Skeletal muscle cell (primary cell): Measurements from ENCODE around the gene ADAMTS13.
"Not testable (repeated sequence)": the region's sequence is repeated elsewhere in the genome, so short reads cannot be mapped to it uniquely, and the experiment has no call there.

ENCODE experiments used
- DNase-seq: peaks from one replicate; pipeline ENCODE4 v3.0.0-alpha.2; 2010; ENCODE audit warnings: low read depth
- H3K4me3 ChIP-seq: 2 replicates; pipeline ENCODE4 v1.5.1; 2011; ENCODE audit warnings: low read depth, mild to moderate bottlenecking, control low read depth, low read length, moderate library complexity

Gene ADAMTS13

DNA sequence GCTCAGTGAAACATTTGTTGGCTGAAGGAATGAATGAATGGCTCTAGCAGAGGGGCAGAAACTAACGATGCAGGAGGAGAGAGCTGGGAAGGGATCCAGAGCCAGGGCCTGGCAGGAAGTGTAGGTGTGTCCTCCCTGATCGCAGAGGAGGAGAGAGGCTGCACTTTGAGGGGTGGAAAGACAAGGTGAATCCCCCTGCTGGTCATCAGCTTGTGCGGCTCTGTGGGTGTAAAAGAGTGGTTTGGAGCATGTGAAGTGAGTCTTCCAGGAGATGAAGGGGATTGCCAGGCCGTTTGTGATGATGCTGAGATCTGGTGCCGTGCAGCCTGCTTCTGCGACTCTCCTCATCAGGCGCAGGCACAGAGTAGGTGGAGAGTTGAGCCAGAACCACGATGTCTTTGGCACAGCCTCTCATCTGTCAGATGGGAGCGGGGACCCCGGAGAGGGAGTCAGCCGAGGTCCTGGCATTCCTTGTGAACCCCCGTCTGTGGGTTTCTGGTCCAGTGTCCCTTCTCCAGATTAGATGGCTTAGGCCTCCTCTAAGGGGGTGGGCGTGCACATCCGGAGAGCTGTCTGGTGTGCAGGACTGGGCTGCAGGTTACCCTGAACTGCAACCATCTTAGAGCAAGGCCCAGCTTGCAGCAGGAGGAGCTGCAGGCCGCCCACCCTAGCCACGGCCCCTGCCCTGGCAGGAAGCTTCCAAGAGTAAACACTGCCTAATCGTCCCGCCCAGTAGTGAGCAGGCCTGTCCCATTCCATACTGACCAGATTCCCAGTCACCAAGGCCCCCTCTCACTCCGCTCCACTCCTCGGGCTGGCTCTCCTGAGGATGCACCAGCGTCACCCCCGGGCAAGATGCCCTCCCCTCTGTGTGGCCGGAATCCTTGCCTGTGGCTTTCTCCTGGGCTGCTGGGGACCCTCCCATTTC is at the start of gene ADAMTS13:
TSS of gene ADAMTS13 (plus strand) at position 753 of the 928 bp plus-strand sequence. CDS start at position 830, 77 bp downstream.
- no peak for DNase-seq

DNA sequence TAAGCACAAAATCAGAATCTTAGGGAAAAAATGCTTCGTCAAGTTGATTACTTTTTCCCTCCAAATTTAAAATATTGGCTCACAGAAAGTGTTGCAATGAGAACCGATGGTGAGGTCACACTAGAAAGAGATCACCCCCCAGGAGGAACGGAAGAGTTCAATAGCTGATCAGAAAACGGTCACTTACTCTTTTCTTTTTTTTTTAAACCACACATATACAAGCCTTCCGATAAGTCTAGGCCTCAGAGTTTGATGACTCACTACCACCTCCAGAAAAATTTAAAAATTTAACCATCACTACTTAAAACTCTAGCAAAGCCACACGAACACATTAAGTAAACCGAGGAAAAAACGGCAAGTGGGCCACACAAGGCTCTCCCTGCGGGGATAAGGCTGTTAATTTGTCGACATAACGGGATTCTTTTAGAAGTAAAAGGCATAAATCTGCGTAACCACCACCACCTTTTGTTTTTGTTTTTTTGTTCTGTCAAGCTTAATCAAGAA is 47.5 kb upstream of the ADAMTS13 start:
- H3K4me3 ChIP-seq, result peak overlapping the region; percentile 95
- DNase-seq, result no peak

More for the DNA sequence above, at the start of gene ADAMTS13:
- H3K4me3 ChIP-seq, result no peak within 1 kb of the TSS

DNA sequence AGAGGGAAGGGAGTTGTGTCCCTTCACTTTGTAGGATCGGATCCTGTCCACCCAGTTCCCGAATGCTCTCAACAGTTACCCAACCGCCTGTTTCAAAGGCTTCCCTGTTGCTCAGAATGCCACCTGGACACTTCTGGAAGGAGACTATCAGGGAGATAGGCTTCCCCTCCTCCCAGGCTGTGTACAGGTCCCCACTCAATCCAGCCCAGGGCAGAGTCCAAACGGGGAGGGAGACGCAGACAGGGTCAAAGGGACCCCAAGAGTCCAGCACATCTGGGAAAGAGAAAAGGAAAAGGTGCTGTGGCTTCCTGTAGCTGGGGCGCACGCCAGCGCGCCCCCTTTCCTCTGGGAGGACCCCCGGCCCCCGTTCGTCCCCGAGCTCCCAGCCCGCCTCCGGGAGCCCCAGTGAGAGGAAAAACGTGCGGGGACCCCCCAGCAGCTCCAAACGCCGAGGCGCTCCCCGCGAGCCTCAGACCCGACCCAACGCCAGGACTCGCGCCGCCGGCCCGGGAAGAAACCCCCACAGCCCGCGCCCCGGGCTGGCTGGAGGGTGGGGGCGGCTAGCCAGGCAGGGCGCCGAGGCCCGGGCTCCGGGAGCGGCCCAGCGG is 46.9 kb upstream of the ADAMTS13 start:
- peak overlapping the region; percentile 95 for H3K4me3 ChIP-seq
- no peak for DNase-seq

DNA sequence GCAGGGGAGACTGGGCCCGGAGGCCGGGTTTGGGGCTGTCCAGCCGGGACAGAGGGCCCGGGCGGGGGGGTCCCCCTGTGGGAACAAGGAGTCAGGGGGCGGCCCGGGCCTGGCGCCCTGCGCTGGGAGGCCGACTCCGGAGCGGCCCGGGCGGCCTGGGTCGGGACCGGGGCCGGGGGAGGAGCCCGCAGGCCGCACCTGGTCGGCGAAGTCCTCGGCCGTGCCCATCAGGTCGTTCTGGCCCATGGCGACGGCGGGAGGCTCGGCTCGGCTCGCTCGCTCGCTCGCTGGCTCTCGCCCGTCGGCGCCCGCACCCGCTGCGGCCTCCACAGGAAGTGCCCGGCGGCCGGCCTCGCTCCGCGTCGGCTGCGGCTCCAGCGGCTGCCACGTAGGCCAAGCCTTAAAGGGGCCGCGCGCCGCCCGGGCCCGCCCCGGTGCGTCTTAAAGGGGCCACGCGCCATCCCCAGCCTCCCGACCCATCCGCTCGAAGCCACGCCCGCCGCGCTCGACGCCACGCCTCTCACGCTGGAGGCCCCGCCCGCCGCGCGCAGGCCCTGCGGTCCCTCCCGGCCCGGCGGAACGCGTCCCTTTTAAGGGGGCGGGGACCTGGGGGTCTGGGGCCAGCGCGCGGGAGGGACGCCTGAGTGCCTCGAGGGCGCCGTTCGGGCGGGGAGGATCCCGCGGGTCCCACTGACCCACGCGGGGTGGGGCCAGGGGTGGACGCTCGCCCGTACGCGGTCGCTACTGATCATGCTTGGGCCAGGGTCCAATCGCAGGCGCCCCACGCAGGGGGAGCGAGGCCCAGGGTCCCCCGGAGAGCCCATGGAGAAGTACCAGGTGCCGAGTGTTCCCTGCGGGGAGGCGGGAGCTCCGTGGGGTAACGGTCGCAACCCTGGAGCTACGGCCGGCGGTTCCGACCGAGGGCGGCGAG is 46.2 kb upstream of the ADAMTS13 start, which contains the start of the genes STKLD1 and SURF4:
TSS of gene STKLD1 (plus strand) at position 643 of the 931 bp plus-strand sequence. CDS start at position 751, 108 bp downstream.
TSS of gene SURF4 (minus strand) at position 337 of the 931 bp plus-strand sequence. CDS start at position 246, 91 bp downstream.
- peak; percentile 88 for DNase-seq

DNA sequence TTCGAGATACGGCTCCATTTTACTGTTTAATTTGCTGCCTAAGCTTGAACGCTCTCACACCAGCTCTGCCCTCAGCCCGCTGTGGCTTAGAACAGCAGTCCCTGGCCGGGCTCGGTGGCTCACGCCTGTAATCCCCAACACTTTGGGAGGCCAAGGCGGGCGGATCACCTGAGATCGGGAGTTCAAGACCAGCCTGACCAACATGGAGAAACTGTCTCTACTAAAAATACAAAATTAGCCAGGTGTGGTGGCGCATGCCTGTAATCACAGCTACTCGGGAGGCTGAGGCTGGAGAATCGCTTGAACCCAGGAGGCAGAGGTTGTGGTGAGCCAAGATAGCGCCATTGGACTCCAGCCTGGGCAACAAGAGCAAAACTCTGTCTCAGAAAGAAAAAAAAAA is 44.9 kb upstream of the ADAMTS13 start:
- H3K4me3 ChIP-seq, DNase-seq: not testable (repeated sequence)

More for the DNA sequence above, 46.2 kb upstream of the ADAMTS13 start, which contains the start of the genes STKLD1 and SURF4:
- peak within 1 kb of the TSS; percentile 95 for H3K4me3 ChIP-seq

DNA sequence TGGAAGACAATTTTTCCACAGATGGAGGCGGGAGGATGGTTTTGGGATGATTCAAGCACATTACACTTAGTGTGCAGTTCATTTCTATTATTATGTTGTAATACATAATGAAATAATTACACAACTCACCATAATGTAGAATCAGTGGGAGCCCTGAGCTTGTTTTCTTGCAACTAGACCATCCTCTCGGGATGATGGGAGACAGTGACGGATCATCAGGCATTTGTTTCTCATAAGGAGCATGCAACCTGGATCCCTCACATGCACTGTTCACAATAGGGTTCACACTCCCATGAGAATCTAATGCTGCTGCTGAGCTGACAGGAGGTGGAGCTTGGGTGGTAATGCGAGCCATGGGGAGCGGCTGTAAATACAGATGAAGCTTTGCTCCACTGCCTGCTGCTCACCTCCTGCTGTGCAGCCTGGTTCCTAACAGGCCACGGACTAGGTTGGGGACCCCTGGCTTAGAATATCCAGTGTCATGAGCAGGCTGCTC is 44.4 kb upstream of the ADAMTS13 start:
- no peak overlapping the region for H3K4me3 ChIP-seq
- no peak for DNase-seq

DNA sequence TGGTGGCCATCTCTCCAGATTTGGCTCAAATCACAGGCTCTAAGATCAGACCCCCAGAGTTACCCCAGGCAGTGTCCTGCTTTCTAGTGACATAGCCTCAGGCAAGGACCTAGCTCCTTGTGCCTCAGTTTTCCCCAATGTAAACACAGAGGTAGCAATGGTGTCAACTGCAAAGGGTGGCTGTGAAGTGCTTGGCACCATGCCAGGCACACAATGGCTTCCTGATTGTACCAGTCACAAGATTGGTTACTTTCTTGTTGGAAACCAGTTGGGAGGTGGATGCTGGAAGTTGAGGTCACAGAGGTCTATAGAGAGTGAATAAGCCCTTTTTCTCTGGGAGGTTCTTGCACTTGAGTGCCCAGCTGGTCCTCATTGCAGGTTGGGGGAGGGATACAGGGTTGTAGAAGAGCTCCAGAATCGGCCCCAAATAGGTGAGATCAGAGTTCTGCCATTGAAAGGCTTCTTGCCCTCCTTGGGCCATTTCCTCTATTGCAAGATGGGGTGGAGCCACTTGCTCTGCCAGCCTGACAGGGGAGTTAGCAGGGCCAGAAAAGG is 43.7 kb upstream of the ADAMTS13 start:
- no peak overlapping the region for H3K4me3 ChIP-seq
- no peak for DNase-seq

DNA sequence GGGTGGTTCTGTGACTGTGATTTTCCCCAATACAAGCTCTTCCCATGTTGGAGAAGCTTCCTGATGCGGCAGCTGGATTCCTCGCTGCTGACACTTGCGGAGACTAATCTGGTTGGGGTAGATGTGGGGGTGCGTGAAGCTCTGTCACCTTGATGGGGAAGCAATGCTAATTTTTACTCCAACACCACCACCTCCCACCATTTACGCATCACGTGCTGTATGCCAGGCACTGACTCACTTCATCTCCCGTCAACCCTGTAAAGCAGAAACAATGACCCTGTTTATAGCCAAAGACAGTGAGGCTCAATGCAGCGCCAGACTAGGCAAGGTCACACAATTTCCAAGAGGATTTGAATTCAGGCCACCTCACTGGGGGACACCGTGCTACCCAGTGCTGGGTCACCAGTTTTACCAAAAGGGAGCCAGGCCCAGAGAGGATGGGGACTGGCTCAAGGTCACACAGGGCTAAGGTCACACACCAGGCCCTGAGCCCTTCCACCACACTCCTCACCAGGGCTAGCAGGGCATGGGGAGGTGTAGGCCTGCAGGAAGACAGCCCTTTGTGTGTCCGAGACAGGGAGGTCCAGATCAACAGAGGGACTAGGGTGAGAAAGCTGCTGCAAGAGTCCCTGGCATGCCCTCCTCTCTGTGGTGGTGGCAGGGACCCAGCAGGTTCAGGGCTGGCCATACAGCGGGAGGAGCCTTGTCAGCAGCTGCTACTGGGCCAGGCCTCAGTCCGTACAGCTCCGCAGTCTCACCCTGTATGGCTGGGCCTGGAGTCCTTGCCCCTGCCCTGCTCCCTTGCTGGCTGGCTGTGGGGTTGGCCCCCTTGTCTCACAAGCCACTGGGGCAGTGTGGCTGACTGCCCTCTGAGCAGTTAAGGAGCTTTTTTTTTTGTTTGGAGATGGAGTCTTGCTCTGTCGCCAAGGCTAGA is 42.7 kb upstream of the ADAMTS13 start:
- no peak overlapping the region for H3K4me3 ChIP-seq
- no peak for DNase-seq

DNA sequence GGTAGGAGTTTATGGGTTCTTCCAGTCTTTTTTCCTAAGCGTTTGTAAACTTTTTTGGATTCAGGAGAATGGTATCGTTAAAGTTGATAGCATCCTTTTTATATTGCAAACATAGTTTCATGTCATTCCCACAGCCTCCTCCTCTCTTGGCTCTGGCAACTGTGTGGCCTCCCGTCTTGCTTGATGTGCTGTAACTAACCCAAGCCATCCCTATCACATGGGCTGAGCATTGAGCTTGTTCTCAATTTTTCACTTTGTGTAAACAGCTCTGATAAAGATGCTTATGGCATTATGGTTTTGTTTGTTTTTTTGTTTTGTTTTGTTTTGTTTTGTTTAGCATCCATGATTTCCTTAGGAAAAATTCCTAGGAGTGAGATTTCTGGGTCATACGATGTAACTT is 41.4 kb upstream of the ADAMTS13 start:
- H3K4me3 ChIP-seq, result no peak overlapping the region
- DNase-seq, result no peak

DNA sequence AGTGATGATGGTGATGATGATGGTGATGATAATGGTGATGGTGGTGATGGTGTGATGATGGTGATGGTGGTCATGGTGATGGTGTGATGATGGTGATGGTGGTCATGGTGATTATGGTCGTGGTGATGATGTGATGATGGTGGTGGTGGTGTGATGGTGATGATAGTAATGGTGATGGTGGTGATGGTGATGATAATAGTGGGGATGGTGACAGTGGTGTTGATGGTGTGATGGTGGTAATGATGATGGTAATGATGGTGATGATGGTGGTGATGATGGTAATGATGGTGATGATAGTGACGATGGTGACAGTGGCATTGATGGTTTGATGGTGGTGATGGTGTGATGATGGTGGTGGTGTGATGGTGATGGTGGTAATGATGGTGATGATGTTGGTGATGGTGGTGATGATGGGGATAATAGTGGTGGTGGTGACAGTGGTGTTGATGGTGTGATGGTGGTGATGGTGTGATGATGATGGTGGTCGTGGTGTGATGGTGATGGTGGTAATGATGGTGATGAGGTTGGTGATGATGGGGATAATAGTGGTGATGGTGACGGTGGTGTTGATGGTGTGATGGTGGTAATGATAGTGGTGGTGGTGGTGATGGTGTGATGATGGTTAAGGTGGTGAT is 39.5 kb upstream of the ADAMTS13 start:
- no peak overlapping the region for H3K4me3 ChIP-seq
- DNase-seq, result no peak

DNA sequence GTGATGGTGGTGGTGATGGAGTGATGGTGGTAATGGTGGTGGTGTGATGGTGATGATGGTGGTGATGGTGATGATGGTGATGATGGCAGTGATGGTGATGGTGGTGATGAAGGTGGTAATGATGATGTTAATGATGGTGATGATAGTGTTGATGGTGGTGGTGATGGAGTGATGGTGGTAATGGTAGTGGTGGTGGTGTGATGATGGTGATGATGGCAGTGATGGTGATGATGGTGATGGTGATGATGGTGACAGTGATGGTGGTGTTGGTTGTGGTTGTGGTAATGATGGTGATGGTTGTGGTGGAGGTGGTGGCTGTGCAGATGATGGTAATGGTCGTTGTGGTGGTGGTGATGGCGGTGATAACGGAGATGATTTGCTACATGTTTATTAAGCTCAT is 38.7 kb upstream of the ADAMTS13 start:
- H3K4me3 ChIP-seq, result no peak overlapping the region
- DNase-seq, result no peak

DNA sequence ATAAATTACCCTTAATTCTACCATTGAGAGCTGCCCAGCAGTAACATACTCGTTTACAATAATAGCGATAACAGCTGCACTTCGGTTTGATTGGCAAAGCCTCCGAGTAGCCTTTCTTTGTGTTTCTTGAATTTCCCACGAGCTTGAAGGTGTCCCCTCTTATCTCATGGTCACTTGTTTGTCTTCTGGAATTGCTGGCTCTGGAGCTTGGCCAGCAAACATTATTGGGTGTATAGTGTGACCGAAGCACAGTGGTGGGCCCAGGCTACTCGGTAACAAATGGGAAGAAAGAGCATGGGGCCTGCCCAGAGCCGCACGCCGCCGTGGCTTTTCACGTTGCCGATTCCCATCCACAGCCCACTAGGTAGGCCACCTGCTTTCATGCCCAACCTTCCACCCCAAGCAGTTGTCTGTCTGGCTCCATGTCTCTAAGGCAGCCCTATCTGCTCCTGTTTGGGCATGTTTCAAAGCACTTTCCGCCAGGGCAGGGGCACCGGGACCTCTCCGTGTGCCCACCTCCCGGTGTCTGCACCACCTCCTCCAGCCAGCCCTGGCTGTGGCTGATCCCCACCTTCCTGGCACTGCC is 37.3 kb upstream of the ADAMTS13 start:
- DNase-seq, result no peak
- H3K4me3 ChIP-seq, result no peak overlapping the region

DNA sequence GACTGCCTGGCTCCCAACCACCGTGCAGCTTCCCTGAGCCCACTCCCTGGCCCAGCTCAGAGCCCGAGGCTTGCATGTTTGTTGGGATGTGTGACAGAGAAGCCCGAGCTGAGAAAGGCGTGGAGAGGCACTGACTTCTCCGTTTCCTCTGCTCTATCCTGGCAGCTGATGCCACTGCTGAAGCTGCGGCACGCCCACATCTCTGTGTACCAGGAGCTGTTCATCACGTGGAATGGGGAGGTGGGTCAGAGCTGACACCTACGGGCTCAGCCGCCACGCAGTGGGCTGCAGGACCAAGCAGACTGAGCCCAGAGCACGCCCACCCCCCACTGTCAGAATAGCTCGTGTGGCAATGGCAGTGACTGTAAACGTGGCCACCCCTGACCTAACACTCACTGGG is 36.7 kb upstream of the ADAMTS13 start:
- H3K4me3 ChIP-seq, result no peak overlapping the region
- DNase-seq, result no peak

DNA sequence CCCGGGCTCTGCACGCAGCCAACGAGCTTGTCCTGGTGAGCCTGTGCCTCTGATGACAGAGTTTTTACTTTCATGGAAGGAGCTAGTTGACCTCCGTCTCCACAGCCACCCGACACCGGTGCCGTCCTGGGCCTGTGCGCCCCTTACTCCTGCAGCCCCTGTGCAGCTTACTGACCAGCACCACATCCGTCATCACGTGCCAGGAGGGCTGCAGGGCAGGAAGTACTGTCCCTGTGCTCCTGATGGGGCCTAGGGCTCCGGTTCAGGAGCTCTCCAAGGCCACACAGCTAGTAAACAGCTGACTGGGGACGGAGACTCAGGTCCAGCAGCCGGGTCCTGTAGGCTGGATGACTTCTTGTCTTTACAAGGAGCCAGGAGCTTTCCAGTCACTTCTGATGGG is 35.8 kb upstream of the ADAMTS13 start:
- H3K4me3 ChIP-seq, result no peak overlapping the region
- DNase-seq, result no peak

DNA sequence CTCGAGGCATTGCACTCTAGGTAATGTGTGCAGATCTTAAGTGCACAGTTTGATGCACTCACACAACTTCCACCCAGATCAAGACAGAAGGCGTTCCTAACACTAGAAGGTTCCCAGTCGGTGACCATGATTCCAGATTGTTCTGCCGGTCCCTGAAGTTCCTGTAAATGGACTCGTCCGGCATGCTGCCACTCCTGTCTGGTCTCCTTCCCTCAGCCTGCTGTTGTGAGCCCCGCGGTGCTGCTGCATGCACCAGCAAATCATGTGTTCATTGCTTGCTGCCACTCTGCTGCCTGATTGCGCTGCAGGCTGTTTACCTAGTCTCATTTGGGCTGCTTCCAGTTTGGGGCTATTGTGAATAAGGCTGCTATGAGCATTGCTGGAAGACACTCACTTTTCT is 34.5 kb upstream of the ADAMTS13 start:
- DNase-seq, result no peak

DNA sequence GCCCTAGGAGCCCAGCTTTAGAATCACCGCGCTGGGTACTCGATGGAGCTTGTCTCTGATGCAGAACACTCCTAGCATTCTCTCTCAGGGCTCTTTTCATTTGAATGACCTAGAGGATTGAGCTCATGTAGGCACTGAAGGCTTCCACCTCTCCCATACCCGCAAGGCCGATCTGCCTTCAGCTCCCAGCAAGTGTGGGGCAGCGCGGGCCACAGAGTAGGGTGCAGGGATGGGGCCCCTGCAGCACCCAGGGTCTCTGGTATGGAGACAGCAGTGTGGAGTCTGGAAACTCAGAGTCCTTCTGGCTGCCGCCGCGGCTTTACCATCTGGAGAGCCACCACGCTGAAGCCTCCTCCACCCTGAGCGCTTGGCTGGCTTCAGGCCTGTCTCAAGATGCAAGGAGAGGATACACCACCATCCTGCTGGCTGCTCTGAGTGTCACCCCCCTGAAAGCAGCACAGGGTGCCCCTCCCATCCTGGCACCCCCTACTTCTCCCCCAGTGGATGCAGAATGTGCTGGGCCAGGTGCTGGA is 33.1 kb upstream of the ADAMTS13 start:
- no peak overlapping the region for H3K4me3 ChIP-seq

More for the DNA sequence above, 34.5 kb upstream of the ADAMTS13 start:
- H3K4me3 ChIP-seq, result no peak overlapping the region

DNA sequence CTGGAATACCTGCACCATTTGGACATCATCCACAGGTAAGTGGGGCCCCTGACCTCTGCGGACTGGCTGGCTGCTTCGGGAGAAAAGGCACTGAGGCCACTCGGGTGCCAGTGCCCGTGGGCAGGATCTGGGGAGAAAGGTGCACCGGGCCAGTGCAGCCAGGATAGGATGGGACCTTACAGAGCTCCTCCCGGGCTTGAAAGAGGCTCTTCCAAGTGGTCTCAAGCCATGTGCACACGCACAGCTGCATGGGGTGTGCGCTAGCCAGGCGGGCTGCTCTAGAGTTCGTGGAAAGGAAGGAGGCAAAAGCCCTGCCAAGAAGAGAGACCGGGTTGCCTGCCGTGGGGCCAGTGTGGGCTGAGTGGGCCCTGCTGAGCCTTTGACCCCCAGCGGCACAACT is 32.6 kb upstream of the ADAMTS13 start:
- DNase-seq, result no peak
- H3K4me3 ChIP-seq, result no peak overlapping the region

More for the DNA sequence above, 33.1 kb upstream of the ADAMTS13 start:
- DNase-seq, result no peak
